Measurements from ENCODE around the gene ETDB.
"Not testable (repeated sequence)": the region's sequence is repeated elsewhere in the genome, so short reads cannot be mapped to it uniquely, and the experiment has no call there.

ETDB gene

DNA sequence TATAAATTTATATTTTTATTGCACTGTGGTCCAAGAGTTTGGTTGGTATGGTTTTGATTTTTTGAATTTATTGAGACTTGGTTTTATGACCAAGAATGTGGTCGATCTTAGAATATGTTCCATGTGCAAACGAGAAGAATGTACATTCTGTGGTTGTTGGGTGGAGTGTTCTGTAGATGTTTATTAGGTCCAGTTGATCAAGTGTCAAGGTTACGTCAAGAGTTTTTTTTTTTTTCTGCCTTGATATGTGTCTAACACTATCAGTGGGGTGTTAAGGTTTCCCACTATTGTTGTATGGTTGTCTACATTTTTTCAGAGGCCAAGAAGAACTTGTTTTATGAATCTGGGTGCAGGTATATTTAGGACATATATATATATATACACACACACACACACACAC, 10.8 kb downstream of the ETDB start:
- DNase-seq (ENCODE audit: low spot score): no peak
- in situ Hi-C loops (cut with MboI; ENCODE audit: low pct_unique_long_range_greater_than_20kb, low sequenced_read_pairs, unreplicated experiment): loop anchor here (25.0 kb wide), 1 partner anchor 103 kb away; no protein-coding TSS in a partner anchor
- TF ChIP-seq, protein P1, sequence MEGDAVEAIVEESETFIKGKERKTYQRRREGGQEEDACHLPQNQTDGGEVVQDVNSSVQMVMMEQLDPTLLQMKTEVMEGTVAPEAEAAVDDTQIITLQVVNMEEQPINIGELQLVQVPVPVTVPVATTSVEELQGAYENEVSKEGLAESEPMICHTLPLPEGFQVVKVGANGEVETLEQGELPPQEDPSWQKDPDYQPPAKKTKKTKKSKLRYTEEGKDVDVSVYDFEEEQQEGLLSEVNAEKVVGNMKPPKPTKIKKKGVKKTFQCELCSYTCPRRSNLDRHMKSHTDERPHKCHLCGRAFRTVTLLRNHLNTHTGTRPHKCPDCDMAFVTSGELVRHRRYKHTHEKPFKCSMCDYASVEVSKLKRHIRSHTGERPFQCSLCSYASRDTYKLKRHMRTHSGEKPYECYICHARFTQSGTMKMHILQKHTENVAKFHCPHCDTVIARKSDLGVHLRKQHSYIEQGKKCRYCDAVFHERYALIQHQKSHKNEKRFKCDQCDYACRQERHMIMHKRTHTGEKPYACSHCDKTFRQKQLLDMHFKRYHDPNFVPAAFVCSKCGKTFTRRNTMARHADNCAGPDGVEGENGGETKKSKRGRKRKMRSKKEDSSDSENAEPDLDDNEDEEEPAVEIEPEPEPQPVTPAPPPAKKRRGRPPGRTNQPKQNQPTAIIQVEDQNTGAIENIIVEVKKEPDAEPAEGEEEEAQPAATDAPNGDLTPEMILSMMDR (IDR thresholded peaks at IDR 0.05; ENCODE audit: extremely low read depth, insufficient read depth, missing control alignments): no peak

DNA sequence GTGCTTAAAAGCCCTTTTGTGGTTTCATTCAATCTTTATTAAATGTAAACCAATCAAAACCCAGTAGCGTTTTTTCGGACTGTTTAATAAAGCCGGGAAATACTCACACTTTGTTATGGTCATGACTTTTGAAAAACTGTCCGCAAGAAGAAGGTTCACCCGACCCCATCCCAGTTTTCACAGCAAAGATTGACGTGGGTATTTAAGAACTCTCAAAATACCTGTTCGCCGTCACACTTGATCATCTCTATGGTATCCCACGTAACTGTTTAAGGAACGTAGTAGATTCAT, 20.9 kb downstream of the ETDB start:
- TF ChIP-seq, protein P1 (IDR thresholded peaks at IDR 0.05; ENCODE audit: extremely low read depth, insufficient read depth, missing control alignments): no peak
- DNase-seq (ENCODE audit: low spot score): no peak
- in situ Hi-C loops (cut with MboI; ENCODE audit: low pct_unique_long_range_greater_than_20kb, low sequenced_read_pairs, unreplicated experiment): no loop called here

DNA sequence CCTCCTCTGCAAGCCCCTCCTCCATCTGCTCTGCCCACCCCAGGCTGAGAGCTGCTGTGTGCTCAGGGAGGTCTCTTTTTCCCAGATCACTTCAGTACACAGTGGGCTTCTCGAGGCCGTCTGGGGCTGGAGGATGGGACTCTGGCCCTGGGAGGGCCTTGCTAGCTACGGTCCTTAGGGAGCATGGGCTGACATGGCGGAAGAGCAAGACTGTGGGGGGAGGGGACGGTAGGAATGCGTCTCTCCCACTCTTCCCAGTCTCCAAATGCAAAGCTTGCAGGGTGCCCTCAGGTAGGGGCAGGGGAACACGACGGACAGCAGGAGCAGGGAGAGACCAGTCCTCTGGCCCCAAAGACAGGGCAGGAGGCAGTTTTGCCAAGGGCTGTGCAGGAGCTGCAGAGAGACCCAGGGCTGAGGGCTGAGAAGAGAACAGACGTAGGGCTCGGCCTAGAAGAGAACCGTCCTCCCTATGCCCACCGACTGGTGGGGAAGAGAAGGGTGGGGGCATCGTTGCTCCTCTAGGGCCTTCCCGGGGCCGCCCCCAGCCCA, 23.1 kb downstream of the ETDB start:
- DNase-seq (ENCODE audit: low spot score); in situ Hi-C loops (cut with MboI; ENCODE audit: low pct_unique_long_range_greater_than_20kb, low sequenced_read_pairs, unreplicated experiment): not testable (repeated sequence)

DNA sequence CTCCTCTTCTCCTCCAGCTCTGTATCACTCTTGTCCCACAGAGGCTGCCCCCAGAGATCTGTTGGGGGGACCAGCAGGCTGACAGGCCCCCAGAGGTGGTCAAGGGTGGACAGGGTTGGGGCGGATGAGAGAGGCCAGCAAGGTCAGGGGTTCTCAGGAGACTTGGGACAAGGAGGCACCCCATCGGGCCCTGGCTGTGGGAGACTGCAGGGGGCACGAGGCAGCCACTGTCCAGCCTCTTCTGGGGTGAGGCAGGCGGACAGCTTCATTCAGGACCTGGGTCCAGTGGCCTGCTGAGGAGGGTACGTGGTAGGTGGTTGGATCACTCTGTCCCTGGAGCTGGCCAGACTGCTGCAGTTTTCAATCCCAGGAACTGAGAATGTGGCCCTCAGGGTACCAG, 24.6 kb downstream of the ETDB start:
- in situ Hi-C loops (cut with MboI; ENCODE audit: low pct_unique_long_range_greater_than_20kb, low sequenced_read_pairs, unreplicated experiment): no loop called here
- TF ChIP-seq, protein P1 (IDR thresholded peaks at IDR 0.05; ENCODE audit: extremely low read depth, insufficient read depth, missing control alignments): no peak
- no peak for DNase-seq (ENCODE audit: low spot score)

GRCh38 chrX:135094726-135095125, 25.6 kb downstream of the ETDB start:
- in situ Hi-C loops (cut with MboI; ENCODE audit: low pct_unique_long_range_greater_than_20kb, low sequenced_read_pairs, unreplicated experiment): no loop called here
- DNase-seq (ENCODE audit: low spot score): no peak
- TF ChIP-seq, protein P1 (IDR thresholded peaks at IDR 0.05; ENCODE audit: extremely low read depth, insufficient read depth, missing control alignments): no peak

- in situ Hi-C loops (cut with MboI; ENCODE audit: low pct_unique_long_range_greater_than_20kb, low sequenced_read_pairs, unreplicated experiment): no loop called here
- no peak for DNase-seq (ENCODE audit: low spot score)
- TF ChIP-seq, protein P1 (IDR thresholded peaks at IDR 0.05; ENCODE audit: extremely low read depth, insufficient read depth, missing control alignments): no peak
Observed at GRCh38 chrX:135089126-135089525, 31.2 kb downstream of the ETDB start.

DNA sequence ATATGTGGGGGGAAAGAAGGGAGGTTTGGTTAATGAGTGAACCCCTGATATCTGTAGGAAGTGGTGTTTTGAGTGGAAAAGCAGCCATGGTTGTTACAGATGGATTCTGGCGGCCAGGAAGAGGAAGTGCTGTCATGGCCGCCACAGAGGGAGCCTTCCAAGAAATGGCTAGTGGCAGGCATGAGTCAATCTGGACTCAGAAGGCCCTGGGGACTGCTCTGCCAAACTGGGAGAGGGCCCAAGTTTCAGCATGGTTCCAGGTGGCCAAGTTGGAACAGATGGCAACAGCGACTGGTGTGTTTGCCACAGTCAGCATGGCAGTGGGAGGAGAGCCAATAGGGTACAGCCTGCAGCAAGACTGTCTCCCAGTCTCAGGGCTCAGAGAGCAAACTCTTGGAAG, 32.5 kb downstream of the ETDB start:
- TF ChIP-seq, protein P1 (IDR thresholded peaks at IDR 0.05; ENCODE audit: extremely low read depth, insufficient read depth, missing control alignments): no peak
- in situ Hi-C loops (cut with MboI; ENCODE audit: low pct_unique_long_range_greater_than_20kb, low sequenced_read_pairs, unreplicated experiment): no loop called here
- DNase-seq (ENCODE audit: low spot score): no peak

All from GM13977 (cell line).